ENCODE results near the gene DCAF4L1.

Gene DCAF4L1, protein sequence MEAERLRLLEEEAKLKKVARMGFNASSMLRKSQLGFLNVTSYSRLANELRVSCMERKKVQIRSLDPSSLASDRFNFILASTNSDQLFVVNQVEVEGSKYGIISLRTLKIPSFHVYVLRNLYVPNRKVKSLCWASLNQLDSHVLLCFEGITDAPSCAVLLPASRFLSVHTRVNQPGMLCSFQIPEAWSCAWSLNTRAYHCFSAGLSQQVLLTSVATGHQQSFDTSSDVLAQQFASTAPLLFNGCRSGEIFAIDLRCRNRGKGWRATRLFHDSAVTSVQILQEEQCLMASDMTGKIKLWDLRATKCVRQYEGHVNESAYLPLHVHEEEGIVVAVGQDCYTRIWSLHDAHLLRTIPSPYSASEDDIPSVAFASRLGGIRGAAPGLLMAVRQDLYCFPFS

DNA sequence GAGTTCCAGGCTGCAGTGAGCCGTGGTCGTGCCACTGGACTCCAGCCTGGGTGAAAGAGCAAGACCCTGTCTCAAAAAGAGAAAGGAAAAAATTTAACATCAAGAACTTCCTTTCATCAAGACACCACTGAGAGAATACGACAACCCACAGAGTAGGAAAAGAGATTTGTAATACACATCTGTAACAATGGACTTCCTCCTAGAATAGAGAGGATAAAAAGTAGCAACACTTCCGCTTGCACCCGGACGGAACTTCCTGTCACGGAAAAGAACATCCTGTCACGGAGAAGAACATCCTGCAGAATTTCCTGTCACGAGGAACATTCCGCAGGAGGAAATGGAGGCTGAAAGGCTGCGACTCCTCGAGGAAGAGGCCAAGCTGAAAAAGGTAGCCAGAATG is at the start of gene DCAF4L1:
Gene DCAF4L1 (plus strand): TSS at position 301 of the 400 bp plus-strand sequence. CDS start 37 bp downstream, at position 338.
- DNase-seq = no peak

DNA sequence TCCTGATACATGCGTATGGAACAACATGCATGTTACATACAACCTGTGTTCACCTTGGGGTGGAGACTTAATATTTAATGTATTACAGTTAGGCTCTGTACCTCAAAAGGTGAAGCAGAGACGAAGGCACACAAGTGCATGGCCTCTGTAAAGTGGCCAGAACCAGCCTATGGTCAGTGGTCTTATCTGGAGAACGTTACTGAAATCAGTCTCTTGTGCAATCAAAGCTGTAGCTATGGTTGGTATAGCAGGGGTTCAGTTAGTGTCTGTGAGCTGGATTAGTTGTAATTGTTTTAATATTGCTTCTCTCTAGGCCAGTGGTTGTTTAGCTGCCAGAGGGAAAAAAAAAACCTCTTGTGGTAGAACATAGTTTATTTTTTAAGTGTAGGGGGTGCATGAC is 48.6 kb upstream of the DCAF4L1 start:
- DNase-seq = no peak

GRCh38 chr4:41933997-41934503 is 47.5 kb upstream of the DCAF4L1 start:
- no peak for DNase-seq

DNA sequence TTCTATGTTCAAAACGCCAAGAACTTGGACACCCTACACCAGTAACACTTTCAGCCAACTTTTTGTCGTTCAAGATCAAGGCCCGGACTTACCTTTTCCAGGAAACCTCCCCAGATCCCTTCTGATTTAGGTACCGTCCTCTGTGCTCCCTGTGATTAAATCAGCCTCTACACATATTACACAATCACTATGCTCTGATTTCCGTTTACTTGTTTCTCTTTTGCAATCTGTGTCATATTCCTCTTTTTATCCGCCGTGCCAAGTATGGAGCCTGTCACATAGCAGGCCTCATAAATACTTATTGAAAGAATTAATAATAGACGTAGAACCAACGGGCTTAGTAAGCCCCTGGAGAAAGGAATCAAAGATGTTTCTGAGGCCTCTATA is 47.0 kb upstream of the DCAF4L1 start:
- no peak for DNase-seq

GRCh38 chr4:41934901-41935651 is 46.5 kb upstream of the DCAF4L1 start, which contains the start of gene TMEM33:
TSS of gene TMEM33 (plus strand) at chr4:41935429. CDS start at chr4:41935485, 56 bp downstream.
- peak; percentile 65 for DNase-seq

DNA sequence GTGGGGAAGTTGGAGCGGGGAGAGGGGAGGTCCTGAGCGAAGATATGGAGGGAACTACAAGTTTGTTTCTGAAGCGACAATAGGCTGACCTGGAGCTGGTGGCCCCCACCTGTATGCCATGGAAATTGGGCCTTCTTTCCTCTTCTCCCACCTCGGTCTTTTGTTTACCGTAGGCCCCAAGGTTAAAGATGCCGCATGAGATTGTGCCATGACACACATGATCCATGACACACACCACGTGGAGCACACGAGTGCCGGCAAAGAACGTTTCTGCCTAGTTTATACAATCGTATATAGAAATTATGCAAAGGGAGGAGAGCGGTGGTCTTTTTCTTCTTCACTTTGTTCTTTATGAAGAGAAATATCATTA is 45.9 kb upstream of the DCAF4L1 start:
- no peak for DNase-seq

- no peak for DNase-seq
Observed at GRCh38 chr4:41939016-41939626, 42.4 kb upstream of the DCAF4L1 start.

DNA sequence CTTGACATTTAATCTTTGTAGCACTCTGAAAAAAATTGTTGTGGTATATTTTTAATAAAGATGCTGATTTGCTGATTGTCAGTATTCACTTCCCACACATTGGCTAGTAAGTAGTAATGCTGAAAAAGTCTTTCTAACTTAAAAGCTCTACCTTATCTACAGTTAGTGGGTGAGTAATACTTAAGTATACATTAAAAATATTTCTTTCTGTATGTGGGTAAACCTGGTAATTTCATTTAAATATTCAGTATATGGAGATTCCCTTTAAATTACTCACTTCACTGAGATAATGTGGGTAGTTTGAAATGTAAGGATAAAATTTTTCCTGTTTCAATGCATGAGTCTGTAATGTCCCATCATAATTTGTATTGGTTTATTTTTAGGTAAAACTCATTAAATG is 40.7 kb upstream of the DCAF4L1 start:
- DNase-seq = no peak

- DNase-seq = no peak
Observed at GRCh38 chr4:41943506-41943905, 38.0 kb upstream of the DCAF4L1 start.

DNA sequence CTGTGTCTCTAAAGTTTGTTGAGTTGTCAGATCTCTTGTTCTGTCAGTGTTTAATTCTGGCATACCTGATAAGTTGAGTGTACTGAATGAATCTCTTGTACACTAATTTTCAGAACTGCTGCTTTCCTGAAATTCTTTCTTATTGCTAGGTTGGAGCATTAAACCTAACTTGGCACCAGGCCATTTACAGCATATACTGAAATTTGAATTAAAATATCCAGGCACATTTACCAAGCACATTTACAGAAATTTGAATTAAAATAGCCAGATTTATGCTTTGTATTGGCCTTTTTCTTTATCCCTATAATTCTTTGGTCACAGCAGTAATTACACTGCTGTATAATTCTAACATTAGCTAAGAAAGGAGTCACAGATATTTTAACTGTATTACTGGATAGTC is 37.5 kb upstream of the DCAF4L1 start:
- DNase-seq = no peak

DNA sequence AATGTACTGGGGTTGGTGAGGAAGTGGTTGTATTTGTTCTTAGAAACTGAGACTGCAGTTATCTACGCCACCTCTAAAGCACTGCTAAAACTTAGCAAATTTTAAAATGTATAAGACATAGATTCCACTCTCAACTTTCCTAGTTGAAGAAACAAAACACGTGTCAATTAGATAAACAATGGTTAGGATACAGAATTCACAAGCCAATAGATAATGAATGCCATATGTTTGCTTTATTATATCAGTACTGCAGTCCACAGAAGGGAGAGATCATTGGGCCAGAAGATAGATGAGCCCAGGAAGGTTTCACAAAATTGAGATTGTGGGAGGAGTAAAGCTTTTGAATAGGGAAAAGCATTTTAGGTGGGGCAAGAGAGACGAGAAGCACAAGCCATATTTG is 32.0 kb upstream of the DCAF4L1 start:
- DNase-seq = no peak

DNA sequence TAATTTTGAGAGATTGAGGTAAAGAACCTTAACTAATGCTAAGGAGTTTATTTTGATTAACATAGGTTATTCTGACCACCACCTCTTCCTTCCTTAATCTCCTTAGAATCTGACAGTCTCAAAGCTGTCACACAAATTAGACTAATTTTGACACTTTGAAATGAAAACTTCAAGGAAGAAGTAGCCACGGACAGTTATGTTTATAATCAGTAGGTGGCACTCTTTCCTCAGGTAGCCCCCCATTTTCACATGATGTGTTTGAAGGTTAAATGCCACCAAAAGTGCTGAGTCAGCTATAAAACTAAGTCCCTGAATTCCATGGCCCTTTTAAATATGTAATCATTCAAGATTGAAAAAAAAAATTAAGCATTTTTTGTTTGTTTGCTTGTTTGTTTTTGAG is 23.9 kb upstream of the DCAF4L1 start:
- DNase-seq = no peak

DNA sequence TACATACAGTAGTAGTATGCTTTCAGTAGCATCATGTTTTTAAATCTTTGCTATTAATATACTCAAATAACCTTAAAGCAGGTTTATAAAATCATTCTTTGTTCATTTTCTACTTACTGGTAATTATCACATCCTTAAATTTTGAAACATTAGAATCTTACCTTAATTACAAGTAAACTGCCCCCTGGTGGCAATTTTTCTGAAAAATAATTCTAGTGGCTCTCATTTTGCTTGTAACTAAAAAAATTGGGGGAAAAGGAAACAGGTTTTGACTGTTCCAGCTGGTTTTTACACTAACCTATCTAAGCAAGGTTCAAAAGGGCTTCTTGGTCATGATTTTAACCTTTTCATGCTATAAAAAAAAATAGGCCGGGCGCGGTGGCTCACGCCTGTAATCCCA is 18.5 kb upstream of the DCAF4L1 start:
- no peak for DNase-seq

DNA sequence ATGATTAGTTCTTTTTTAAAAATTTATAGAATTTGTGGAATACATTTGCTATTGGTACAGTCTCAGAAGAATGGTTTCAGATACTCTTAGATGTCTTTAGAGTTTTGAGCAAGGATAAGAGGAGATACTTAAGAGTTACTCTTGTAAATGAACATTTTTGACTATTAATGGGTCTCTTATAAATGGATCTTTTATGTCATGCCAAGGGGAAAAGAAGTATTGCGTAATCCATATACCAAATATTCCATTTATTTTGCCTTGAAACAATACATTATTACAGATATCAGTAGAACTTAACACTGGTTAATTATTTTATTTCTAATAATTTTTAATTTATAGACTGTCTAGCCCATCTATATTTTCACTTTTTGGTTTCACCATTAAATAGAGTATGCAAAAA is 17.2 kb upstream of the DCAF4L1 start:
- DNase-seq = no peak

GRCh38 chr4:41967392-41967791 is 14.2 kb upstream of the DCAF4L1 start:
- DNase-seq = no peak

GRCh38 chr4:41969671-41970070 is 11.9 kb upstream of the DCAF4L1 start:
- no peak for DNase-seq

DNA sequence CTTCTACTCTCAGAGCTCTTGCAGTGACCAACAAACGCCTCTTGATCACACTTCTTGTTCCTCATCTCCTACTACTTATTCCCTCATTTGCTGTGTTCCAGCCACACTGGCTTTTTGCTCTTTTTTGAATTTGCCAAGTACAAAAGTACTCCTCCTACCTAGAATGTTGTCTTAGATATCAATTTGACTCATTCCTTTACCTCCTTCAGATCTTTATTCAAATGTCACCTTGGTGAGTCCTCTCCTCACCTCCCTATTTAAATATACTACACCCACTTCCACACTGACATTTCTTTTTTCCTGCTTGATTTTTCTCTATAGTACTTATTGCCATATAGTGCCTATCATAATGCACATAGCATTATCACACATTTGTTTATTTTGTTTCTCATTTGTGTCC is 6.2 kb upstream of the DCAF4L1 start:
- DNase-seq = no peak

DNA sequence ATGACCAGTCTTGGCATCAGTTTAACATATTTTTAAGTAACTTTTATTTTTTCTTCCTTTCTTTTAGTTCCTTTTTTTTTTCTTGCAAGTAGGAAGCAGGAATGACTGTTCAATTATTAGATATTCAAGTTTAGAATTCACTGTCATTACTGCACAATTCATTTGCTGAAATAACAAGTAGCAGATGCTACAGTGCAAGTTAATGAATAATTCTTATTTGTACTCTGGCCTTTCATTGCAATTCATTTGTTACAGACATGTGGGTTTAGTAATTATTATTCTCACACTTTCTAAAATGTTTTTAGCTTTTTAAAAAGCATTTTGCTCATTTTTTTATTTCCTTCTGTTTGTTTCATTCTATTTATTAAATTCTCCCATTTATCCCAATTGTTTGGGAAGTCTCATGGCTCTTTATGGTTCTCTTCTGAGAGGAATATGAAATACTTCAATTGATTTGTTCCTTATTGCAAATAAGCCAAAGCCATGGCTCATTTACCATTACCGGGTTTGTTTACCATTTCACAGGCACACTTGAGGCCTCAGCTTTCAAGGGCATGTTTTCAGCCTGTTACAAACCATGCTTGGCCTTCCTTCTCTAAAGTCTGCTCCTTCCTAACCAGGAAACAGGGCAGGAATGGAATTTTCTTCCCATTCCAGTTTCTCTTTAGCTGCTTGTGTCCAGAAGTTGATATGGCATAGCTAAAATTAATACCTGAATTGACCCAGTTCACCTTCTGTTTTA is 4.6 kb upstream of the DCAF4L1 start:
- no peak for DNase-seq

- DNase-seq = no peak
Observed at GRCh38 chr4:41977709-41978108, 3.8 kb upstream of the DCAF4L1 start.

- DNase-seq = no peak
Observed at GRCh38 chr4:41982716-41983115, 1.2 kb downstream of the DCAF4L1 start.

GRCh38 chr4:41985151-41985550 is 3.6 kb downstream of the DCAF4L1 start:
- DNase-seq = no peak

GRCh38 chr4:41989994-41990364 is 8.4 kb downstream of the DCAF4L1 start:
- DNase-seq = no peak
